Activated T-helper 1 cell treated with anti-CD3 and anti-CD28 coated beads, Interleukin-12 subunit alpha, Interleukin-12 subunit beta, Interleukin-2, Interleukin-4 antibody, amounts not matched to agents 30 ng/mL and 10 ng/mL and 1 ng/mL, durations not matched to agents 14 hours and 24 hours and 36 hours (primary cell): ENCODE results near the gene PSME1. TPM values are rescaled to one million over a fixed set of nuclear protein-coding genes. Genes with fewer than 3 reads are reported as not detected.

Source experiments
- DNase-seq: peaks from one replicate; pipeline ENCODE4 v3.0.0; 2021; ENCODE audit warnings: low spot score
- H3K27ac Mint-ChIP-seq: one replicate; pipeline ENCODE4 v1.8.0; 2021; ENCODE audit warnings: mild to moderate bottlenecking, mixed read lengths
- H3K27me3 Mint-ChIP-seq: one replicate; pipeline ENCODE4 v1.8.0; 2022; ENCODE audit warnings: mild to moderate bottlenecking, moderate library complexity, mixed read lengths; ENCODE audit not compliant: insufficient read depth
- H3K36me3 Mint-ChIP-seq: one replicate; pipeline ENCODE4 v1.8.0; 2021; ENCODE audit warnings: low read depth, mixed read lengths
- H3K4me1 Mint-ChIP-seq: one replicate; pipeline ENCODE4 v1.8.0; 2021; ENCODE audit warnings: low read depth, mixed read lengths
- H3K4me3 Mint-ChIP-seq: one replicate; pipeline ENCODE4 v1.8.0; 2021; ENCODE audit warnings: mild to moderate bottlenecking, moderate library complexity, mixed read lengths
- H3K9me3 Mint-ChIP-seq: one replicate; pipeline ENCODE4 v1.8.0; 2021; ENCODE audit warnings: mixed read lengths
- intact Hi-C: fragments of 100-400 bp; cut with micrococcal nuclease; formaldehyde crosslinking; loops from one replicate; pipeline ENCODE4 v1.15.1; 2024
- total RNA-seq: library from RNA; stranded (reverse); gene quantifications from 2 replicates; pipeline ENCODE4 v1.2.3, GENCODE V29; 2022

Gene PSME1
- total RNA-seq, 1 donor from 2014 or later: 291 TPM

GRCh38 chr14:24147761-24148428 lies 11.9 kb downstream of the PSME1 start:
- peaks cover 58% of the 10 kb centered on the region for H3K4me1 Mint-ChIP-seq
- H3K4me3 Mint-ChIP-seq: peak overlapping the region; percentile 94
- no peaks in the 10 kb centered on the region for H3K9me3 Mint-ChIP-seq
- intact Hi-C loops: loop anchor here (1.0 to 10.0 kb wide), 12 partner anchors 13 to 823 kb away; partner anchors contain the start of genes CARMIL3, CHMP4A, DCAF11 and GMPR2
- H3K27ac Mint-ChIP-seq: peak overlapping the region; percentile 65
- no peak for DNase-seq
- H3K36me3 Mint-ChIP-seq: peaks cover 64% of the 10 kb centered on the region
- H3K27me3 Mint-ChIP-seq: no peaks in the 10 kb centered on the region

GRCh38 chr14:24149302-24149969 lies 13.4 kb downstream of the PSME1 start:
- Mint-ChIP-seq H3K27ac (no peak overlapping the region), H3K4me3 (peak overlapping the region; percentile 94), H3K36me3 (peaks cover 51% of the 10 kb centered on the region), H3K4me1 (peaks cover 44% of the 10 kb centered on the region), H3K27me3 (no peaks in the 10 kb centered on the region), H3K9me3 (no peaks in the 10 kb centered on the region)
- DNase-seq: no peak
- intact Hi-C loops: loop anchor here (5.0 to 10.0 kb wide), 2 partner anchors 682 to 825 kb away; partner anchors contain the start of genes NGDN and PABPN1

DNA sequence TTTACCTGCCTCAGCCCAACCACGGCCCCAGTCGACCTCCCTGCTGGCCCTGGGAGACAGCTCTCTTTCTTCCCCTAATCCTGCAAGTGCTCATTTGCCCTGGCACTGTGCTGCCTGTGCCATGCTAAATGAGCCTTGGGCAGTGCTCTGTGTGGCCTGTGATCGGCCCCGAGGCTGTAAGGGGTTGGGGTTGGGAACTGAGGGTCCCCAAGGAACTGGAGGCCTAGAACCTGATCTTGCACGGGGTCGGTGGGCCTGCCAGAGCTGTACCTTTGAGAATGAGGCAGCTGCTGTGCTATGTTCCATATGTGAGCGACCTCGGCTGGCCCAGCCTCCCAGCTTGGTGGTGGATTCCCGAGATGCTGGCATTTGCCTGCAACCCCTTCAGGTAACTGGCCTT lies 14.1 kb downstream of the PSME1 start:
- Mint-ChIP-seq H3K27me3 (no peaks in the 10 kb centered on the region), H3K27ac (peak overlapping the region; percentile 18), H3K4me3 (no peak overlapping the region), H3K9me3 (no peaks in the 10 kb centered on the region), H3K36me3 (peaks cover 51% of the 10 kb centered on the region), H3K4me1 (peaks cover 38% of the 10 kb centered on the region)
- no peak for DNase-seq
- intact Hi-C loops: no loop called here

GRCh38 chr14:24150567-24150966 lies 14.6 kb downstream of the PSME1 start:
- H3K4me1 Mint-ChIP-seq: peaks cover 33% of the 10 kb centered on the region
- DNase-seq: no peak
- peak overlapping the region; percentile 18 for H3K27ac Mint-ChIP-seq
- intact Hi-C loops: no loop called here
- no peaks in the 10 kb centered on the region for H3K9me3 Mint-ChIP-seq
- no peaks in the 10 kb centered on the region for H3K27me3 Mint-ChIP-seq
- H3K4me3 Mint-ChIP-seq: peak overlapping the region; percentile 50
- peaks cover 48% of the 10 kb centered on the region for H3K36me3 Mint-ChIP-seq

GRCh38 chr14:24150993-24151392 lies 15.0 kb downstream of the PSME1 start:
- Mint-ChIP-seq H3K9me3 (no peaks in the 10 kb centered on the region), H3K4me1 (peaks cover 28% of the 10 kb centered on the region), H3K27me3 (no peaks in the 10 kb centered on the region), H3K27ac (no peak overlapping the region), H3K36me3 (peaks cover 48% of the 10 kb centered on the region), H3K4me3 (no peak overlapping the region)
- no peak for DNase-seq
- intact Hi-C loops: no loop called here

DNA sequence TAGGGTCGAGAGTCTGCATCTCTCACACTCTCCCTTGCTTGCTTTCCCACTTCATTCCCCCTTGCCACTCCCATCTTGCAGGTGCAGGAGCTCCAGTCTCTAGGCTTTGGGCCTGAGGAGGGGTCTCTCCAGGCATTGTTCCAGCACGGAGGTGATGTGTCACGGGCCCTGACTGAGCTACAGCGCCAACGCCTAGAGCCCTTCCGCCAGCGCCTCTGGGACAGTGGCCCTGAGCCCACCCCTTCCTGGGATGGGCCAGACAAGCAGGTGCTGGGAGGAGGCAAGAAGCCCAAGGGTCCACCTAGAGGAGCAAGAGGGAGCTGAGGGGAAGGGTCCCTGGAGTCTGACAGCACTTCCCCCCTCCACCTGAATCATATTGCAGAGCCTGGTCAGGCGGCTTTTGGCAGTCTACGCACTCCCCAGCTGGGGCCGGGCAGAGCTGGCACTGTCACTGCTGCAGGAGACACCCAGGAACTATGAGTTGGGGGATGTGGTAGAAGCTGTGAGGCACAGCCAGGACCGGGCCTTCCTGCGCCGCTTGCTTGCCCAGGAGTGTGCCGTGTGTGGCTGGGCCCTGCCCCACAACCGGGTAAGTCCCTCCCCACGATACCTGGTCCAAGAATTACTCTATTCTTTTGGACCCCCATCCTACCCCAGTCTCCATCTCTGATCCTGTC lies 15.5 kb downstream of the PSME1 start:
- peaks cover 49% of the 10 kb centered on the region for H3K36me3 Mint-ChIP-seq

DNA sequence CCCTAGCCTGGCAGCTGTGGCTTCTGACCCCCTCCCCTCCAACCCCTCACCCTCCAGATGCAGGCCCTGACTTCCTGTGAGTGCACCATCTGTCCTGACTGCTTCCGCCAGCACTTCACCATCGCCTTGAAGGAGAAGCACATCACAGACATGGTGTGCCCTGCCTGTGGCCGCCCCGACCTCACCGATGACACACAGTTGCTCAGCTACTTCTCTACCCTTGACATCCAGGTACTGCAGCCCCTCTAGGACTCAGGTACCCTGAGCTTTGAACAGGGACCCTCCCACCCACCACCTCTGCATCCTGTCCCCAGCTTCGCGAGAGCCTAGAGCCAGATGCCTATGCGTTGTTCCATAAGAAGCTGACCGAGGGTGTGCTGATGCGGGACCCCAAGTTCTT lies 19.1 kb downstream of the PSME1 start:
- Mint-ChIP-seq H3K9me3 (no peaks in the 10 kb centered on the region), H3K27me3 (no peaks in the 10 kb centered on the region), H3K36me3 (peaks cover 53% of the 10 kb centered on the region), H3K27ac (no peak overlapping the region), H3K4me1 (peaks cover 16% of the 10 kb centered on the region), H3K4me3 (no peak overlapping the region)
- no peak for DNase-seq
- intact Hi-C loops: no loop called here

More for the DNA sequence above, 15.5 kb downstream of the PSME1 start:
- DNase-seq: no peak
- Mint-ChIP-seq H3K9me3 (no peaks in the 10 kb centered on the region), H3K27me3 (no peaks in the 10 kb centered on the region), H3K4me3 (no peak overlapping the region), H3K27ac (no peak overlapping the region), H3K4me1 (peaks cover 28% of the 10 kb centered on the region)
- intact Hi-C loops: no loop called here

- H3K36me3 Mint-ChIP-seq: peaks cover 48% of the 10 kb centered on the region
- intact Hi-C loops: no loop called here
- peaks cover 21% of the 10 kb centered on the region for H3K4me1 Mint-ChIP-seq
- peak overlapping the region; percentile 59 for H3K27ac Mint-ChIP-seq
- peaks cover 4% of the 10 kb centered on the region for H3K27me3 Mint-ChIP-seq
- no peaks in the 10 kb centered on the region for H3K9me3 Mint-ChIP-seq
- H3K4me3 Mint-ChIP-seq: no peak overlapping the region
- DNase-seq: no peak
Measured at GRCh38 chr14:24156840-24157239, 20.8 kb downstream of the PSME1 start.

GRCh38 chr14:24157331-24157730 lies 21.3 kb downstream of the PSME1 start:
- H3K36me3 Mint-ChIP-seq: peaks cover 49% of the 10 kb centered on the region
- H3K4me1 Mint-ChIP-seq: peaks cover 26% of the 10 kb centered on the region
- H3K27me3 Mint-ChIP-seq: peaks cover 4% of the 10 kb centered on the region
- no peak for DNase-seq
- peak overlapping the region; percentile 59 for H3K27ac Mint-ChIP-seq
- no peak overlapping the region for H3K4me3 Mint-ChIP-seq
- intact Hi-C loops: no loop called here
- no peaks in the 10 kb centered on the region for H3K9me3 Mint-ChIP-seq

- Mint-ChIP-seq H3K9me3 (no peaks in the 10 kb centered on the region), H3K4me3 (peak overlapping the region; percentile 47), H3K27ac (peak overlapping the region; percentile 99), H3K27me3 (peaks cover 4% of the 10 kb centered on the region), H3K4me1 (peaks cover 48% of the 10 kb centered on the region), H3K36me3 (peaks cover 59% of the 10 kb centered on the region)
- no peak for DNase-seq
- intact Hi-C loops: loop anchor here (2.0 to 5.0 kb wide), 2 partner anchors 107 to 272 kb away; partner anchors contain the start of gene CARMIL3
Measured at GRCh38 chr14:24159777-24160498, 23.9 kb downstream of the PSME1 start.

GRCh38 chr14:24160499-24160849 lies 24.5 kb downstream of the PSME1 start:
- no peak for DNase-seq
- peaks cover 53% of the 10 kb centered on the region for H3K4me1 Mint-ChIP-seq
- H3K9me3 Mint-ChIP-seq: no peaks in the 10 kb centered on the region
- peaks cover 64% of the 10 kb centered on the region for H3K36me3 Mint-ChIP-seq
- intact Hi-C loops: loop anchor here (2.0 to 5.0 kb wide), 2 partner anchors 108 to 272 kb away; partner anchors contain the start of gene CARMIL3
- peaks cover 4% of the 10 kb centered on the region for H3K27me3 Mint-ChIP-seq
- peak overlapping the region; percentile 47 for H3K4me3 Mint-ChIP-seq
- peak overlapping the region; percentile 99 for H3K27ac Mint-ChIP-seq
